ENCODE results near the gene NANOGP8. TPM values are rescaled to one million over a fixed set of nuclear protein-coding genes. Genes with fewer than 3 reads are reported as not detected.

Gene NANOGP8
- total and polyA plus RNA-seq, 9 of the 15 experiments (the other 6 are each of a cell fraction or from before 2014, with no cell fraction given) = not detected

DNA sequence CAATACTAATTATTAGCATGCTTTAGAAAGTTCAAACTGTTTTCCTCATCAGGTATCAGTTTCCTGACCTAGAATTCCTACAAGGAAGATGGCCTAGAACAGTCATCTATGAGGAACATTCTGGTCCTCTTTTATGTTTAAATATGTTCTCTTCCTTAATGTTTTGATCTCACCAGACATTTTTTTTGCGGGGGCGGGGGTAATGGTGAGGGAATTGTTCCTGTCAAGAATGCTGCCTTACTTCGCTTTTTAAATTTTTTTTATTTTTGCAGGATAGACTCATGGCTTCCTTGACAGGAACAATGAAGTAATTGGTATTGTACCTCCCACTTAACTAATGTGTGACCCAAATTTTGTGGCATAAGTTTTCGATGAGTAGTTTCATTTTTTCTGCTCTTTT, 44.3 kb upstream of the NANOGP8 start:
- Histone ChIP-seq H3K9ac (ENCODE audit: insufficient read depth in 1 of 2, low read depth in 2 of 2, low read length in 2 of 2) (no peak overlapping the region), H3K79me2 (ENCODE audit: control insufficient read depth, insufficient read depth, low read length) (no peaks in the 10 kb centered on the region), H3K27ac (ENCODE audit: extremely low read depth, low read depth, low read length) (no peak overlapping the region), H2AFZ (ENCODE audit: low read depth, low read length) (peak overlapping the region; percentile 41; the same call in 1 of the 2 replicates), H3K27me3 (ENCODE audit: control insufficient read depth in 2 of 2, insufficient read depth in 2 of 2, low read length in 2 of 2) (no peaks in the 10 kb centered on the region), H3K36me3 (ENCODE audit: control insufficient read depth, insufficient read depth, low read length) (no peaks in the 10 kb centered on the region), H3K4me1 (replicated peaks in 1 of 2; ENCODE audit: control insufficient read depth in 2 of 2, insufficient read depth in 2 of 2, low read length in 2 of 2) (no peaks in the 10 kb centered on the region; a peak in 1 of 5 replicates), H3K4me2 (ENCODE audit: insufficient read depth, low read length) (no peak overlapping the region), H3K9me3 (replicated peaks; ENCODE audit: control insufficient read depth, insufficient read depth, low read depth, low read length) (no peaks in the 10 kb centered on the region; the same call in 1 of the 2 replicates), H4K20me1 (replicated peaks; ENCODE audit: control insufficient read depth, insufficient read depth, low read length) (no peaks in the 10 kb centered on the region), H3K4me3 (no peak overlapping the region), H3K9me1 (ENCODE audit: control insufficient read depth, insufficient read depth, low read length) (no peaks in the 10 kb centered on the region)
- 71% methylated on average over 4 of the region's 4 CpGs for WGBS (ENCODE audit: insufficient coverage, low coverage, missing lambda C conversion rate)
- intact Hi-C loops (cut with micrococcal nuclease) (no loop called here), in situ Hi-C loops (cut with MboI) (no loop called here)
- FAIRE-seq = no peak
- TF ChIP-seq EGR1 (conservative IDR thresholded peaks at IDR 0.05) (0 out of 2 replicates have a peak, but pooled peaks have one; percentile 15), C11orf30 (IDR thresholded peaks at IDR 0.05; ENCODE audit: low read depth) (no peak)
- CTCF ChIA-PET (ENCODE audit: low intra/inter-chr PET ratio) = no interaction called here
- POLR2A ChIA-PET = no interaction called here
- BruUV-seq (replicated peaks) = no TSS peak
- no peak for ATAC-seq
- no peak for DNase-seq (ENCODE audit: extremely low read depth in 1 of 4, low spot score in 3 of 4)

DNA sequence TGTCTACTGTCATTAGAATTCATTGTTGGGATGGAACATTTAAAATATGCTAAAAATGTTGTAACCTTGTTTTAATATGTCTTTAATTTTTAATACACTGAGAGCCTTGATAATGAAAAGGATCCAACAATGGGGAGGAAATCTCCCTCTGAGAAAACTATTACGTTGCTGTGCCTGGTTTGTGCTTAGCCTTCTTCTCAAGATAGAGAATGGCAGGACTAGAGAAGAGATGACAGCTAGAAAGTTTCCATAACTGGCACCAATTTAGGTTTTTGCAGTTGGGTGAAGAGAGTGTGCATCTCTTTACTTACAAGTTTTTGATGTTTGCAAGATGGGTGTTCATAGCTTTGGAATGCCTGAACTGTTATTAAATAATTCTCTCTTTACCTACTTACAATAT, 42.6 kb upstream of the NANOGP8 start:
- Histone ChIP-seq H3K36me3 (ENCODE audit: control insufficient read depth, insufficient read depth, low read length) (no peaks in the 10 kb centered on the region), H3K27ac (ENCODE audit: extremely low read depth, low read depth, low read length) (no peak overlapping the region), H2AFZ (ENCODE audit: low read depth, low read length) (no peak overlapping the region), H3K79me2 (ENCODE audit: control insufficient read depth, insufficient read depth, low read length) (no peaks in the 10 kb centered on the region), H3K27me3 (ENCODE audit: control insufficient read depth in 2 of 2, insufficient read depth in 2 of 2, low read length in 2 of 2) (no peaks in the 10 kb centered on the region), H3K4me3 (no peak overlapping the region), H4K20me1 (replicated peaks; ENCODE audit: control insufficient read depth, insufficient read depth, low read length) (no peaks in the 10 kb centered on the region), H3K9me1 (ENCODE audit: control insufficient read depth, insufficient read depth, low read length) (no peaks in the 10 kb centered on the region), H3K9ac (ENCODE audit: insufficient read depth in 1 of 2, low read depth in 2 of 2, low read length in 2 of 2) (no peak overlapping the region), H3K9me3 (replicated peaks; ENCODE audit: control insufficient read depth, insufficient read depth, low read depth, low read length) (no peaks in the 10 kb centered on the region; the same call in 1 of the 2 replicates), H3K4me1 (replicated peaks in 1 of 2; ENCODE audit: control insufficient read depth in 2 of 2, insufficient read depth in 2 of 2, low read length in 2 of 2) (no peaks in the 10 kb centered on the region), H3K4me2 (ENCODE audit: insufficient read depth, low read length) (no peak overlapping the region)
- 19% methylated on average over 1 of the region's 1 CpG for WGBS (ENCODE audit: insufficient coverage, low coverage, missing lambda C conversion rate)
- BruUV-seq (replicated peaks) = no TSS peak
- FAIRE-seq (no peak), DNase-seq (ENCODE audit: extremely low read depth in 1 of 4, low spot score in 3 of 4) (no peak), ATAC-seq (no peak)
- in situ Hi-C loops (cut with MboI) = no loop called here
- CTCF ChIA-PET (ENCODE audit: low intra/inter-chr PET ratio) = no interaction called here
- intact Hi-C loops (cut with micrococcal nuclease) = no loop called here
- POLR2A ChIA-PET = no interaction called here
- TF ChIP-seq CBX8 (IDR thresholded peaks at IDR 0.05; ENCODE audit: borderline replicate concordance, extremely low read depth, low read depth, low read length, poor library complexity, severe bottlenecking) = no peak
- no peak for TF ChIP-seq CEBPG (CRISPR knock-in tag; IDR thresholded peaks at IDR 0.05)
- TF ChIP-seq CEBPG (tag; conservative IDR thresholded peaks at IDR 0.05 in 1 of 2, IDR thresholded peaks at IDR 0.05 in 1 of 2) = no peak
- TF ChIP-seq DACH1 (IDR thresholded peaks at IDR 0.05; ENCODE audit: partially characterized antibody) = no peak
- TF ChIP-seq ADNP (tag; IDR thresholded peaks at IDR 0.05) = no peak
- TF ChIP-seq, protein P1, sequence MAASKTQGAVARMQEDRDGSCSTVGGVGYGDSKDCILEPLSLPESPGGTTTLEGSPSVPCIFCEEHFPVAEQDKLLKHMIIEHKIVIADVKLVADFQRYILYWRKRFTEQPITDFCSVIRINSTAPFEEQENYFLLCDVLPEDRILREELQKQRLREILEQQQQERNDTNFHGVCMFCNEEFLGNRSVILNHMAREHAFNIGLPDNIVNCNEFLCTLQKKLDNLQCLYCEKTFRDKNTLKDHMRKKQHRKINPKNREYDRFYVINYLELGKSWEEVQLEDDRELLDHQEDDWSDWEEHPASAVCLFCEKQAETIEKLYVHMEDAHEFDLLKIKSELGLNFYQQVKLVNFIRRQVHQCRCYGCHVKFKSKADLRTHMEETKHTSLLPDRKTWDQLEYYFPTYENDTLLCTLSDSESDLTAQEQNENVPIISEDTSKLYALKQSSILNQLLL (CRISPR knock-in tag; IDR thresholded peaks at IDR 0.05; ENCODE audit: borderline replicate concordance) = no peak
- TF ChIP-seq ZBTB8A (IDR thresholded peaks at IDR 0.05; ENCODE audit: partially characterized antibody) = no peak
- no peak for TF ChIP-seq EP400 (IDR thresholded peaks at IDR 0.05)
- no peak for TF ChIP-seq HLTF (IDR thresholded peaks at IDR 0.05)
- TF ChIP-seq, protein P2, sequence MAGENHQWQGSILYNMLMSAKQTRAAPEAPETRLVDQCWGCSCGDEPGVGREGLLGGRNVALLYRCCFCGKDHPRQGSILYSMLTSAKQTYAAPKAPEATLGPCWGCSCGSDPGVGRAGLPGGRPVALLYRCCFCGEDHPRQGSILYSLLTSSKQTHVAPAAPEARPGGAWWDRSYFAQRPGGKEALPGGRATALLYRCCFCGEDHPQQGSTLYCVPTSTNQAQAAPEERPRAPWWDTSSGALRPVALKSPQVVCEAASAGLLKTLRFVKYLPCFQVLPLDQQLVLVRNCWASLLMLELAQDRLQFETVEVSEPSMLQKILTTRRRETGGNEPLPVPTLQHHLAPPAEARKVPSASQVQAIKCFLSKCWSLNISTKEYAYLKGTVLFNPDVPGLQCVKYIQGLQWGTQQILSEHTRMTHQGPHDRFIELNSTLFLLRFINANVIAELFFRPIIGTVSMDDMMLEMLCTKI (IDR thresholded peaks at IDR 0.05; ENCODE audit: partially characterized antibody) = no peak
- no peak for TF ChIP-seq GTF2A2 (tag; IDR thresholded peaks at IDR 0.05)
- TF ChIP-seq HDGF (IDR thresholded peaks at IDR 0.05) = no peak
